Glutamatergic neuron (in vitro differentiated cells): ENCODE data around the gene MAP7. TPM values are rescaled to one million over a fixed set of nuclear protein-coding genes. Genes with fewer than 3 reads are reported as not detected.

Source experiments
- DNase-seq: peaks from one replicate; pipeline ENCODE4 v3.0.0; 2022
- H3K27ac Mint-ChIP-seq: one replicate; pipeline ENCODE4 v1.8.0; 2020; ENCODE audit warnings: mild to moderate bottlenecking, mixed read lengths, inconsistent platforms; ENCODE audit not compliant: unreplicated experiment
- H3K27me3 Mint-ChIP-seq: one replicate; pipeline ENCODE4 v1.8.0; 2020; ENCODE audit warnings: mild to moderate bottlenecking, moderate library complexity, mixed read lengths, inconsistent platforms; ENCODE audit not compliant: unreplicated experiment
- H3K36me3 Mint-ChIP-seq: one replicate; pipeline ENCODE4 v1.8.0; 2020; ENCODE audit warnings: mild to moderate bottlenecking, mixed read lengths, inconsistent platforms; ENCODE audit not compliant: unreplicated experiment
- H3K4me1 Mint-ChIP-seq: one replicate; pipeline ENCODE4 v1.8.0; 2020; ENCODE audit warnings: mild to moderate bottlenecking, low read depth, mixed read lengths, inconsistent platforms; ENCODE audit not compliant: unreplicated experiment
- H3K4me3 Mint-ChIP-seq: one replicate; pipeline ENCODE4 v1.8.0; 2020; ENCODE audit warnings: mild to moderate bottlenecking, mixed read lengths, inconsistent platforms; ENCODE audit not compliant: unreplicated experiment
- H3K9me3 Mint-ChIP-seq: one replicate; pipeline ENCODE4 v1.8.0; 2020; ENCODE audit warnings: mild to moderate bottlenecking, moderate library complexity, mixed read lengths, inconsistent platforms; ENCODE audit not compliant: unreplicated experiment
- total RNA-seq: library from RNA; stranded (reverse); fragmentation: NEBNext Ultra II Directional; extraction: Animal tissue kit (Norgen Biotek cat#: 25700); gene quantifications from one replicate; pipeline ENCODE4 v1.2.1, GENCODE V29; 2021; ENCODE audit not compliant: unreplicated experiment
- TF ChIP-seq, protein P1 (sequence below): fragments of 200-600 bp; sonication (generic); IDR thresholded peaks from one replicate; pipeline ENCODE4 v1.5.0; 2021; ENCODE audit not compliant: partially characterized antibody, unreplicated experiment

Gene MAP7
- total RNA-seq, 1 donor from 2014 or later: 2.2 TPM

DNA sequence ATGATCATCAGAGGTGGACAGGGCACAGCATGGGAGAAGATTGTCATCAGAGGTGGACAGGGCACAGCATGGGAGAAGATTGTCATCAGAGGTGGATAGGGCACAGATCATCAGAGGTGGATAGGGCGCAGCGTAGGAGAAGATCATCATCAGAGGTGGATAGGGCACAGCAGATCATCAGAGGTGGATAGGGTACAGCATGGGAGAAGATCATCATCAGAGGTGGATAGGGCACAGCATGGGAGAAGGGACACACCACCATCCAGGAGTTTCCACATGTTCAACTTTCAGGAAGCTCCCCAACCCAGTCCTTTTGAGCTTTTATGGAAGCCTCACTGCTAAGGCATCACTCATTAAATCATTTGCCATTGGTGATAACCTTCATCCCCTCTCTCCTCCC is 104.1 kb downstream of the MAP7 start:
- H3K27me3 Mint-ChIP-seq: no peaks in the 10 kb centered on the region
- H3K27ac Mint-ChIP-seq: no peak overlapping the region
- H3K4me3 Mint-ChIP-seq: no peak overlapping the region
- peaks cover 4% of the 10 kb centered on the region for H3K36me3 Mint-ChIP-seq
- no peak for DNase-seq
- peaks cover 2% of the 10 kb centered on the region for H3K4me1 Mint-ChIP-seq
- TF ChIP-seq, protein P1, sequence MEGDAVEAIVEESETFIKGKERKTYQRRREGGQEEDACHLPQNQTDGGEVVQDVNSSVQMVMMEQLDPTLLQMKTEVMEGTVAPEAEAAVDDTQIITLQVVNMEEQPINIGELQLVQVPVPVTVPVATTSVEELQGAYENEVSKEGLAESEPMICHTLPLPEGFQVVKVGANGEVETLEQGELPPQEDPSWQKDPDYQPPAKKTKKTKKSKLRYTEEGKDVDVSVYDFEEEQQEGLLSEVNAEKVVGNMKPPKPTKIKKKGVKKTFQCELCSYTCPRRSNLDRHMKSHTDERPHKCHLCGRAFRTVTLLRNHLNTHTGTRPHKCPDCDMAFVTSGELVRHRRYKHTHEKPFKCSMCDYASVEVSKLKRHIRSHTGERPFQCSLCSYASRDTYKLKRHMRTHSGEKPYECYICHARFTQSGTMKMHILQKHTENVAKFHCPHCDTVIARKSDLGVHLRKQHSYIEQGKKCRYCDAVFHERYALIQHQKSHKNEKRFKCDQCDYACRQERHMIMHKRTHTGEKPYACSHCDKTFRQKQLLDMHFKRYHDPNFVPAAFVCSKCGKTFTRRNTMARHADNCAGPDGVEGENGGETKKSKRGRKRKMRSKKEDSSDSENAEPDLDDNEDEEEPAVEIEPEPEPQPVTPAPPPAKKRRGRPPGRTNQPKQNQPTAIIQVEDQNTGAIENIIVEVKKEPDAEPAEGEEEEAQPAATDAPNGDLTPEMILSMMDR: no peak
- H3K9me3 Mint-ChIP-seq: no peaks in the 10 kb centered on the region

DNA sequence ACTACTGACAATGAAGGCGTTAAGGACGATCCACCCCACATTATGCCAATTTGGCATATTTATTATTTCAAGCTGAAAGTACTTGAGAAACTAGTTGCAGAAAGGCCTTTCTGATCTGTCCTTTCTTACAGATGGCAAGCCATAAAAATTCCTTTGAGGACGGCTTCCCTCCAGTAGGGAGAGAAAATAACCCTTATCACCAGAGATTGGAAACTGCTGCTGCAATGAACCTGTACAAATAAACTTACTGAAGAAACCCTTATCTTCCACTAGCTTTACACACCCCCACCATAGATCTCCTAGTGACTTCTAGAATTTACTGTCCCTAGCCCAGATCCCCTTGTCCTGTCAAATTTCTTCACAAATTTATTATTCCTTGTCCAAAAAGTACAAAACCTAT is 105.2 kb downstream of the MAP7 start:
- DNase-seq: no peak
- no peaks in the 10 kb centered on the region for H3K9me3 Mint-ChIP-seq
- TF ChIP-seq, protein P1: no peak
- no peaks in the 10 kb centered on the region for H3K27me3 Mint-ChIP-seq
- no peaks in the 10 kb centered on the region for H3K36me3 Mint-ChIP-seq
- H3K4me1 Mint-ChIP-seq: peaks cover 2% of the 10 kb centered on the region
- no peak overlapping the region for H3K27ac Mint-ChIP-seq
- H3K4me3 Mint-ChIP-seq: no peak overlapping the region

DNA sequence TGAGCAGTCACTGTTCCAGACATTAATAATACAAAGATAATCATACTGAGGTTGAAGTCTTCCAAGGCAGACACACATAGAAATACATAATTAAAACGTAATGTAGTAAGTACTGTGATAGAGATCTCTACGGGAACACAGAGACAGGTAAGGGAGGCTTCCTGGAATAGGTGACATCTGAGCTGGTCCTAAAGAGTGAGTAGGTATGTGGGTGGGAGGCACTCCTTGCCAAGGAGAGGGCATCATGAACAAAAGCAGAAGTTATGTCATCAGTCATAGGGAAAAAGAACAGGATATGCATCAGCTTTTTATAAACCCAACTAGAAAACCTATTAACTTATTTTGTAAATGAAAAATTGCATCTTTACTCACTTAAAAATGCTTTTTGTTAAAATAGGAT is 110.0 kb downstream of the MAP7 start:
- H3K36me3 Mint-ChIP-seq: no peaks in the 10 kb centered on the region

DNA sequence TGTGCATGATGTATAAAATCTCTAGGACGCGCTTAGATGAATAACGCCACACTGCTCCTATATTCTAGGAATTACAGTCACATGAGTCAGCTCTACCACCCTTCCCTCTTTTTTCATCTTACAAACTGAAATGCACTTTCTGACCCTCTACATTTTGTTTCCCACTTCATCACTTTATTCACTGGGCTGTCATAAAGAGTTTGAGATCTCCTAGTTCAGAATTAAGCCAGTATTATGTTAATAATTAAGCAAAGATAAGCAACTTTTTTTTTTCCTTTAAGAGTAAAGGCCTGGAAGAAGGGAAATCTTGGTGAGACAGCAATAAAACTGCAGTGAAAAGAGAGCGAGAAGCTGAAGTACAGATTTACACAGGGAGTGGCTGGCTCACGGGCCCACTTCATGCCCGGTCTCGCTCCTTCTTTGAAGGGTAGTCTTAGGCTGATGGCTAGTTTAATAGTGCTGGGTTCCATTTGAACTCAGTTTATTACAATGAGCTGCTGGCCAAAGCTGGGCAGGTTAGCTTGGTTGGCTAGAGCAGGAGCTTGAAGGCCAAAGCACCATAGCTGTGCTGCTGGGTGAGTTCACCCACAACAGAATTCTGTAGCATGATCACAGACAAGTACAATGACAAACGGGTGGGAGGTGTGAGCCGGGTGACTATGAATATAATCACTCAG is 110.6 kb downstream of the MAP7 start:
- peak overlapping the region; percentile 28 for H3K4me3 Mint-ChIP-seq
- TF ChIP-seq, protein P1: no peak
- DNase-seq: no peak
- no peaks in the 10 kb centered on the region for H3K27me3 Mint-ChIP-seq
- H3K9me3 Mint-ChIP-seq: no peaks in the 10 kb centered on the region
- H3K4me1 Mint-ChIP-seq: peaks cover 35% of the 10 kb centered on the region
- H3K27ac Mint-ChIP-seq: no peak overlapping the region
- no peaks in the 10 kb centered on the region for H3K36me3 Mint-ChIP-seq

More for the DNA sequence above, 110.0 kb downstream of the MAP7 start:
- H3K27me3 Mint-ChIP-seq: no peaks in the 10 kb centered on the region
- no peak overlapping the region for H3K4me3 Mint-ChIP-seq
- H3K9me3 Mint-ChIP-seq: no peaks in the 10 kb centered on the region
- TF ChIP-seq, protein P1: no peak
- no peak overlapping the region for H3K27ac Mint-ChIP-seq
- peaks cover 30% of the 10 kb centered on the region for H3K4me1 Mint-ChIP-seq
- no peak for DNase-seq

DNA sequence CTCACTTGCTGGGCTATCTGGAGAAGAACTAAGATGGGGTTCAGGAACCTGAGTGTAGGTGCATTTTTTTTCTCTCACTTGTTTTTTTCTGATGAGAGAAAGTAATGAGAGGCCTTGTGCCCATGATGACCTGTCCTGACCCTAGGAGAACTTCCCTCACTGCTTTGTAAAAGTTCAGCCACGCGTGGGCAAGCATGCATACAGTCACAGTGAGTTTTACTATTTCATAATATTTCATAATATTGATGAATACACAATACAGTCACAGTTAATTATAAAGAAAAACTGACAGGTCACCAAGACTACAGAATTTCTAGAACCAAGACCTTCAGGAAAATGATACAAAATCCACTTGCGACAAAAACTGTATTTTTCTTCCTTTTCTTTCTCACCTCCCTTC is 111.8 kb downstream of the MAP7 start:
- Mint-ChIP-seq H3K4me1 (peaks cover 40% of the 10 kb centered on the region), H3K27me3 (no peaks in the 10 kb centered on the region), H3K27ac (no peak overlapping the region), H3K4me3 (no peak overlapping the region), H3K9me3 (peaks cover 5% of the 10 kb centered on the region), H3K36me3 (no peaks in the 10 kb centered on the region)
- DNase-seq: no peak
- TF ChIP-seq, protein P1: no peak
